ENCODE results near the gene FAIM2. TPM values are rescaled to one million over a fixed set of nuclear protein-coding genes. Genes with fewer than 3 reads are reported as not detected.

Gene FAIM2
- total RNA-seq, 5 donors from 2014 or later (not counting 1 experiment from before 2014, with no cell fraction given) = 0.25 to 0.30 TPM; not detected in 3

Other genes starting within 250 kb of the FAIM2 start
- 10 to 100 TPM; 34.2 to 45.5 (median 41.1) TPM for gene FMNL3, start 196.5 kb downstream of the FAIM2 start, total RNA-seq
- gene TMBIM6, start 162.3 kb downstream of the FAIM2 start, total RNA-seq = 100 to 1,000 TPM; 333 to 426 (median 401) TPM
- gene NCKAP5L, start 75.5 kb downstream of the FAIM2 start, total RNA-seq = 10 to 100 TPM; 11.1 to 12.9 (median 12.6) TPM
- 10 to 100 TPM in 3 of 5 donors, 1 to 10 TPM in 2; 4.7 to 12.8 (median 12.3) TPM for gene BCDIN3D, start 60.8 kb downstream of the FAIM2 start, total RNA-seq
- not detected for gene AQP2, start 46.8 kb upstream of the FAIM2 start, total RNA-seq
- not detected for gene AQP5, start 58.0 kb upstream of the FAIM2 start, total RNA-seq
- gene AQP6, start 69.0 kb upstream of the FAIM2 start, total RNA-seq = not detected
- gene RACGAP1, start 121.6 kb upstream of the FAIM2 start, total RNA-seq = 10 to 100 TPM in 3 of 5 donors, 1 to 10 TPM in 2; 5.5 to 14.8 (median 13.9) TPM
- 1 to 10 TPM; 1.6 to 9.1 (median 5.1) TPM for gene ASIC1, start 153.7 kb upstream of the FAIM2 start, total RNA-seq
- 10 to 100 TPM; 71.8 to 79.8 (median 78.8) TPM for gene SMARCD1, start 181.4 kb upstream of the FAIM2 start, total RNA-seq
- 1 to 10 TPM in 1 of 5 donors, under 1 TPM in 4; 0.41 to 1.1 (median 0.86) TPM for gene GPD1, start 200.1 kb upstream of the FAIM2 start, total RNA-seq
- 10 to 100 TPM; 38.0 to 49.9 (median 43.9) TPM for gene COX14, start 208.3 kb upstream of the FAIM2 start, total RNA-seq